Right hindlimb (tissue), 1 donor: ENCODE measurements around the gene DPYD.
"Not testable (repeated sequence)": the region's sequence is repeated elsewhere in the genome, so short reads cannot be mapped to it uniquely, and the experiment has no call there.

Source experiments
- DNase-seq: peaks from one replicate; pipeline ENCODE4 v3.0.0-alpha.2; 2018

Gene DPYD

GRCh38 chr1:97254731-97255463 lies 665.9 kb downstream of the DPYD start:
- DNase-seq: no peak

DNA sequence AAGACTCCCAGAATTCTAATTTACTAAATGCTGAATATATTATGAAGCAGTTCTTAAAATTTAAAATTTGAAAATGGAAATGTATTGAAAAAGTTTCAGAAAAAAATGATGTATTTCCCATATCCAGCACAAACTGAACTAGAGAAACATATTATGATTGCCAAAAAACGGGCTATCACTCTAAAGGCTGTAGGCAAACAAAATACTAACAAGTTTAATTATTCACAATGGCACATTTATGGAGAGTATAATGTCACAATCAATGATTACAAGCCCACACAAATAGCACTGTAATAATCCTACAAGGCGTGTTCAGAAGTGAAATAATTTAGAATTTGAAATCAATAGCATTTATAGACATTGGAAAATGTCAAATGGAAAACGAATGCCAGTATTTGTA lies 667.9 kb downstream of the DPYD start:
- DNase-seq: no peak

GRCh38 chr1:97252076-97252475 lies 668.8 kb downstream of the DPYD start:
- DNase-seq: no peak

- no peak for DNase-seq
Measured at GRCh38 chr1:97247196-97247595, 673.6 kb downstream of the DPYD start.

DNA sequence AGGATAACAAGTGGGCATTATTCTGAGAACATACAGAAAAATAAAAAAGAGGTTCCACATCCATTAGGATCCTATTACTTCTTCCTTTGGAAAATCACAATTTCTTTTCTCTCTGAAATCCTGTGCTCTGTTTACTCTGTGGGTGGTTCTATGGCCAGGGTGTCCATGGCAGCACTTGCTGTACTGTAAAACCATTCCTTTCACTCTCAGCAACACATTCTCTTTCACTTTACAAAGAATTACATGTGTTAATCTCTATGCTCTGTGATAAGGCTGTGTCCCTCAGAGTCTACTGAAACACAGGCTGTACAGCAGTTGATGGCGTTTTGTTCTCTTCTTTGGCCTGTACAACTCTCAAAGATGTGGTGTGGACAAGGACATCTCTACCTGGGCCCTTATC lies 675.2 kb downstream of the DPYD start:
- DNase-seq: no peak

- no peak for DNase-seq
Measured at GRCh38 chr1:97245026-97245425, 675.8 kb downstream of the DPYD start.

DNA sequence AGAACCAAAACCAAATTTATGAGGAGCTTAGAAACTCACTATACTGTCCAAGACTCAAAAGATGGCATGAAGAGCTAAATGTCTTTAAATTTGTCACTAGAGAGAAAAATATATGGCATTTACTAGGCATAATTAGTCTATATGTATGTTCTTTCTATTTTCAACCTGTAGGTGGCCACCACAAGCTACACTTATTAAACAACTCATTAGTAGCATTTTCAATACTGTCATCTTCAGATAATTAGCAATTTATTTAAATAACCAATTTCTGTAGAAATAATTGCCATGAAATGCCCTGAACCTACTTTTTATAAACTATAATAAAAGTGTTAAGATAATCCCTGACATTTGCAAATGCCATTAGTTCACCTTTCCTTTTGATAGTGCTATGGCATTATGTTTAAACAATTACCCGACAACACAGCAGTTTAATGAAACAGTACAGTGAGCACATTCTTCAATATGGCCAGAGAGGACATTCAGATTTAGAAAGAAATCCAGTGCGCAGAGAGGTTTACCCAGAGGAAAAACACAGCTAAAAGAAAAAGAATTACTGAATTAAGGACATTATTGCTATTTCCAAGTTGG lies 676.8 kb downstream of the DPYD start:
- DNase-seq: no peak

DNA sequence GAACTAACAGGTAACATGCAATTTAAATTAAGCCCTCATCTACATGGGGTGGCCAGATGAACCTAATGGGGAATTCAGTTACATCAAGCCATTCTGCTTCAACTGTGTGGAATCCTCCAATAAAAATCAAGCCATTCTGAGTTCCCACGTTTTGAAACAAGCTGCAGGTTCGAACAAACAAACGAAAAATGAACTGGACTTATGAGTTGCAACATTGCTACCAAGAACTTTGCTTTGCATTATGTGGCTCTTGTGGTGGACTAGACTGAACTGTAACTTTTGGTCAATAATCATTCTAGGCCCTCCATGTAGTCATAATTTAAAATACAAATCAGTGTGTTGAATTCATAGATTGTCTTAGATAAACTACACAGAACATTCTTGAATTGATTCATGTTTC lies 682.0 kb downstream of the DPYD start:
- DNase-seq: no peak

DNA sequence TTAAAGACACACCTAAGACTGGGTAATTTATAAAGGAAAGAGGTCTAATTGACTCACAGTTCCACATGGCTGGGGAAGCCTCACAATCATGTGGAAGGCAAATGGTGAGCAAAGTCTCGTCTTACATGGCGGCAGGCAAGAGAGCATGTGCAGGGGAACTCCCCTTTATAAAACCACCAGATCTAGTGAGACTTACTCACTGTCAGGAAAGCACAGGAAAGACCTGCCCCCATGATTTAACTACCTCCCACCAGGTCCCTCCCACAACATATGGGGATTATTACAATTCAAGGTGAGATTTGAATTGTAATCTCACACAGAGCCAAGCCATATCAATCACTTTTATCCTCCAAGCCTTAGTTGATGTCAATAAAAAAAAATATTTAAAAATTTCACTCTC lies 689.5 kb downstream of the DPYD start:
- DNase-seq: not testable (repeated sequence)

DNA sequence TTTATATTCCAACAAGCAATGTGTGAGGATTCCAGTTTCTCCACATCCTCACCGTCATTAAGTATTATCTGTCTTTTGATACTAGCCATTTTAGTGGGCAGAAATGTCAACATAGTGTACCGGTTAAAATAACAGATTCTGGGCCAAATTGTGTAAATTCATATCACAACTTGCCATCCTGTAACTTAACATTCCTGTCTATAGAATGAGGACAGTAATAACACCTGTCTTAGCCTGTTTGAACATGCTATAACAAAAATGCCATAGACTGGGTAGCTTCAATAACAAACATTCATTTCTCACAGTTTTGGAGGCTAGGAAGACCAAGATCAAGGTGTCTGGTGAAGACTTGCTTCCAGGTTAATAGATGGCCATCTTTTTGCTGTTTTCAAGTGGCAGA lies 708.2 kb downstream of the DPYD start:
- DNase-seq: no peak

DNA sequence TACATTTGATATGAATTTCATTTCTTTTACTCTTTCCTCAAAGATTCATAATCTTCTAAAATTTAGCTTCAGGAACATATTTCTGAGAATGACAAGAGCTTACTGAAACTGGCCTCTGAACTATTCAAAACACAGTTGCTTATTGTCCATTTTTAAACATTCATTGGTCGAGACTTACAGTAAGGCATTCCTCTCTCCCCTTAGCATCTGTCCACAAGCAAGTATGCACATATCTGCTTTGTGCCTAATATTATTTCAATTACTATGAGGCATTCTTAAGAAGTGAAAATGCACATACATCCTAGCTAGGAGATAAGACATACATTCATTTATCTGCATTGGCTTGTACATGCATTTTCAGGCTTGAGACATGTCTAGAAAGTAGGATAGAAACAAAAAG lies 710.5 kb downstream of the DPYD start:
- DNase-seq: no peak

DNA sequence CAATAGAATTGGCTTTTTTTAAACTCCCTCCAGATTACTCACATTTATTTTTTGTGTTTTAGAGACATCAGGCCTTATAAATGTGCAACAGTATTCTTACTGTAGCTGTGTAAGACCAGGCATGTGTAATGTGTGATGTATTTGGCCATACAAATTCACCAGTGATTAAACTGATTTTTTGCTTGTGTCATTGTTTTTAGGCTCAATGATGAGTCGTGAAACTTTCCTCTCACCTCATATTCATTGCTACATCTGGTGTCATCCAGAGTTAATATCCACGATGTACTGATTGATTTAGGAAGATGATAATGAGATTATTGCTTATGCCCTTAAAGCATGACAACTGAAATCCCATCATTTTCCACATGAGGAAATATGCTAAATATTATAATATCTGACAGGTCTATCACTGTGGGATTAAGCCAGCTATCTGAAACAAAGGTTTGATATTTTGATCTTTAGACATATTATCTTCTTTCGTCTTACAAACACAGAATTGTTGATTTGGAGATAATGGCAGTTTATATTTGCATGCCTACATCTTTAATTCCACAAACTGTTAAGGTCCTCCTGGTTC lies 711.4 kb downstream of the DPYD start:
- DNase-seq: no peak

GRCh38 chr1:97207868-97208267 lies 713.0 kb downstream of the DPYD start:
- DNase-seq: no peak

- DNase-seq: no peak
Measured at GRCh38 chr1:97204468-97204867, 716.4 kb downstream of the DPYD start.

DNA sequence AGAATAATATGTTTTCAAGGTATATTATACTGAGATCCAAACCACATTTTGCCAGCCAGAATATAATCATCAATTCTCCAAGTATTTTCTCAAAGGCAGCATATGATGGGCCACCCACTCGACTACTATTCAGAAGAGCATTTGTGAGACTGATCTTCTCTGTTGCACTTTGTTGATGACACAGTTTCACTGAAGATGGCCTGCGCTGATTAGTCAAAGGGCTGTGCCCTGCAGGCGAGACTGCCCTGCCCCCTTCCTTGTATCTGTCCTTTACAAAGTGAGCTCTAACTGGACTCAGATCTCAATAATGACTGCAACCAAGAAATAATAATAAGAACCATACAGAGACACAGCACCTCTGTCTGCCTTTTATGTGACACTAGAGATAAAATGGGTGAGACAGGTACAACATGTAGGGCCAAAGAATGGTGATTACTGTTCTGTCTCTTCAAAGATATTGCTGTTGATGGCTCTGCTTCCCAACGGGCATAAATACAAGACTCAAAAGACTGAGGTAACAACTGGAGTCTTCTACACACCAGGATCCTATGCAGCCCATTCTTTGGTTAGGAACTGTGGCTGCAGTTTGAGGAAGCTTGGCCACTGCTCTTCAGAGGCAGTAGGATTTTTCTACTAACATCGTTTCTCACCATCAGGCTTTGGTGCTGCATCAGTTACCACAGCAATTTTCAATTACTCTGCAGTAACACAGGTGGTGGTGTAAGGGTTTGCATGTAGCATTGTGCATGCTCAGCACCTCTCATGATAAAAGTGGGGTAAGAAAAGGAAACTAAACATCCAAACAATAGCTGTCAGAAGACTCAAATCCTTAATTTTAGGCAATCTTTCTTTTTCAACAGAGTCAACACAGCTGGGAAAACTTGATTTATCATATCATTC lies 718.1 kb downstream of the DPYD start:
- DNase-seq: no peak

- DNase-seq: no peak
Measured at GRCh38 chr1:97201641-97202040, 719.2 kb downstream of the DPYD start.

DNA sequence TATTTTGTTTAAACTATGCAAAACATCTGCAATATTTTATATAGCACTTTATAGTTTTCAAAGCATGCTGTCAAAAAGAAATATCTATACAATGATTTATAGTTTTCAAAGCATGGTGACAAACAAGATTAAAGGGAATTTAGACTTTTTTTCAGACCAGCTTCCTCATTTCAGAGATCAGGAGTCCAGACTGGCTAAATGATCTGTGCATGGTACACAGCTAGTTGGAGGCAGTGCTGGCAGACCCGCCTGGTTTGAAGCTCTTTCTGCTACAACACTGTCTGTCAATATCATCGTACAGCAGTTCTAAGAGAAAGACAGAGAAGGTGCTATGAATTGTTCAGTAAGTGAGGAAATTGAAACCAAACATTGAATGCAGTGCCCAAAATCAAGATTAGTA lies 720.2 kb downstream of the DPYD start:
- DNase-seq: no peak

- DNase-seq: no peak
Measured at GRCh38 chr1:97196825-97197516, 723.9 kb downstream of the DPYD start.

GRCh38 chr1:97192872-97193572 lies 727.8 kb downstream of the DPYD start:
- DNase-seq: peak; percentile 26

GRCh38 chr1:97190326-97190725 lies 730.5 kb downstream of the DPYD start:
- DNase-seq: no peak

DNA sequence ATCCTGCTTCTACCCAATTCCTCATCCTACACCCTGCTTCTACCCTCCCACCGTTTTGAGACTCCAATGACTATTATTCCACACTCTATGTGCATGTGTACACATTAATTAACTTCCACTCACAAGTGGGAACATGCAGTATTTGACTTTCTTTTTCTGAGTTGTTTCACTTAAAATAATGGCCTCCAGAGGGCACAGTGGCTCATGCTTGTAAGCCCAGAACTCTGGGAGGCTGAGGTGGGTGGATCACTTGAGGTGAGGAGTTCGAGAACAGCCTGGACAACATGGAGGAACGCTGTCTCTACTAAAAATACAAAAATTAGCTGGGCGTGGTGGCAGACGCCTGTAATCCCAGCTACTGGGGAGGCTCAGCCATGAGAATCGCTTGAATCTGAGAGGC lies 734.5 kb downstream of the DPYD start:
- no peak for DNase-seq

DNA sequence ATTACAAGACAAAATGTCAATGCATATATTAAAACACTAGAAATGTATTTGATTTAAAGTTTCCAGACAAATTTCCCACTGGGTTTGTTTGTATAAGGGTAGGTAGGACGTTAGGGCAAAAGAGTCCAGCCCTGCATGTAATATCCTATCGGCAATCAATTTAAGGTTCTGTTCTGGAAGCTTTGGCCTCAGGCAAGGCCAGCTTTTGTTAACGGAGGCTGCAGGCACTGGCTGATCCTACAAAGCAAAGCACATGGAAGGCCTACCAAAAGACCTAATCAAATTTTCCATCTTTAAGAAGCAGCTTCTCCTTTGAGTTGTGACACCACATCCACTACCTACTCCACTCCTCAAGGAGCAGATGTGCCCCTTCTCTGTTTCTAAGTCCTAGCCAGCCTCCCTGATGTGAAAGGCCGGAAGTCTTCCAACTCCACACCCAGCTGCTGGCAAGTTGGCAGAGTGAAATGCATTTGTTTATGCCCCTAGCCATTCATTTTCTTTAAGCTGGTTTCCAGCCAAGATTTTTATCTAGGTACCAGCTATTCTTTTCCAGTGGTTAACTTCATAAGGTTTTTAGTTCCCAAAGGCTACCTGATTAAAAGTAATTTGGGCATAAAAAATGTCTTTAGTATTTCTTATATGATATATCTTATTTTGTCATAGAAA lies 746.7 kb downstream of the DPYD start:
- DNase-seq: no peak
